GM19193 (cell line): Measurements from ENCODE around the gene PPP1R14B.

Experiments
- POLR2A ChIP-seq: IDR thresholded peaks from 4 replicates; pipeline ENCODE4 v1.6.1; 2011; ENCODE audit not compliant: insufficient read depth, insufficient read length; ENCODE audit errors: extremely low read depth

The PPP1R14B gene

GRCh38 chr11:64248578-64248977, 1.8 kb upstream of the PPP1R14B start:
- no peak for TF ChIP-seq POLR2A

- TF ChIP-seq POLR2A: no peak
Observed at GRCh38 chr11:64247729-64248531, 1.2 kb upstream of the PPP1R14B start.

- peak; percentile 11 for TF ChIP-seq POLR2A
Observed at GRCh38 chr11:64245797-64246620, 734 bp downstream of the PPP1R14B start.

- no peak for TF ChIP-seq POLR2A
Observed at GRCh38 chr11:64245401-64245796, 1.3 kb downstream of the PPP1R14B start.

- TF ChIP-seq POLR2A: no peak
Observed at GRCh38 chr11:64244966-64245365, 1.8 kb downstream of the PPP1R14B start.

GRCh38 chr11:64244107-64244506, 2.6 kb downstream of the PPP1R14B start:
- no peak for TF ChIP-seq POLR2A

GRCh38 chr11:64243236-64243854, 3.4 kb downstream of the PPP1R14B start:
- TF ChIP-seq POLR2A: no peak

GRCh38 chr11:64241491-64242374, 5.0 kb downstream of the PPP1R14B start:
- peak; percentile 45 for TF ChIP-seq POLR2A

- no peak for TF ChIP-seq POLR2A
Observed at GRCh38 chr11:64241241-64241490, 5.6 kb downstream of the PPP1R14B start.

- TF ChIP-seq POLR2A: peak; percentile 96
Observed at GRCh38 chr11:64240435-64241240, 6.1 kb downstream of the PPP1R14B start, which contains the start of gene FKBP2. FKBP2 (plus strand) TSS chr11:64241095; CDS start chr11:64242388, 1,293 bp downstream.

GRCh38 chr11:64239662-64240434, 6.9 kb downstream of the PPP1R14B start:
- no peak for TF ChIP-seq POLR2A

- TF ChIP-seq POLR2A: no peak
Observed at GRCh38 chr11:64238999-64239398, 7.7 kb downstream of the PPP1R14B start.

GRCh38 chr11:64238076-64238475, 8.7 kb downstream of the PPP1R14B start:
- no peak for TF ChIP-seq POLR2A
